SK-N-SH treated with all-trans-retinoic acid at 6 μM for 48 hours (cell line): ENCODE data around the gene MRPL34.

Source experiments
- ARNTL ChIP-seq: fragments of 450-650 bp; formaldehyde crosslinking; IDR thresholded peaks from 2 replicates; pipeline ENCODE4 v1.5.0; 2020; ENCODE audit warnings: low read depth, mild to moderate bottlenecking, moderate library complexity, borderline replicate concordance
- CREB5 ChIP-seq: fragments of 250-450 bp; sonication (Bioruptor Pico); IDR thresholded peaks from 2 replicates; pipeline ENCODE4 v1.5.1; 2020; ENCODE audit warnings: low read depth, mild to moderate bottlenecking, moderate library complexity
- CSDC2 ChIP-seq: fragments of 250-450 bp; sonication (Bioruptor Pico); IDR thresholded peaks from 2 replicates; pipeline ENCODE4 v1.5.0; 2020; ENCODE audit warnings: mild to moderate bottlenecking, moderate library complexity
- CSRNP3 ChIP-seq: fragments of 250-450 bp; sonication (Bioruptor Pico); IDR thresholded peaks from 2 replicates; pipeline ENCODE4 v1.5.1; 2021; ENCODE audit warnings: mild to moderate bottlenecking, moderate library complexity
- GLIS3 ChIP-seq: fragments of 250-450 bp; sonication (Bioruptor Pico); IDR thresholded peaks from 2 replicates; pipeline ENCODE4 v1.5.0; 2020; ENCODE audit warnings: mild to moderate bottlenecking, moderate library complexity
- PATZ1 ChIP-seq: fragments of 250-450 bp; sonication (Bioruptor Pico); IDR thresholded peaks from 2 replicates; pipeline ENCODE4 v1.8.0; 2020; ENCODE audit warnings: mild to moderate bottlenecking, moderate library complexity, borderline replicate concordance
- RARB ChIP-seq: fragments of 250-450 bp; sonication (Bioruptor Pico); IDR thresholded peaks from 2 replicates; pipeline ENCODE4 v1.8.0; 2021; ENCODE audit warnings: mild to moderate bottlenecking, moderate library complexity
- SNAI2 ChIP-seq: fragments of 250-450 bp; sonication (Bioruptor Pico); IDR thresholded peaks from 2 replicates; pipeline ENCODE4 v1.5.0; 2020; ENCODE audit warnings: mild to moderate bottlenecking, moderate library complexity
- TCF4 ChIP-seq: fragments of 250-450 bp; sonication (Bioruptor Pico); IDR thresholded peaks from 2 replicates; pipeline ENCODE4 v1.8.0; 2021; ENCODE audit warnings: mild to moderate bottlenecking, moderate library complexity, borderline replicate concordance
- TOX ChIP-seq: fragments of 250-450 bp; sonication (Bioruptor Pico); IDR thresholded peaks from 2 replicates; pipeline ENCODE4 v1.8.0; 2021; ENCODE audit warnings: mild to moderate bottlenecking, moderate library complexity, borderline replicate concordance
- ZC3H10 ChIP-seq: fragments of 250-450 bp; sonication (Bioruptor Pico); IDR thresholded peaks from 2 replicates; pipeline ENCODE4 v1.5.1; 2021; ENCODE audit warnings: mild to moderate bottlenecking, moderate library complexity
- ZFP3 ChIP-seq: fragments of 250-450 bp; sonication (Bioruptor Pico); IDR thresholded peaks from 2 replicates; pipeline ENCODE4 v1.5.0; 2020; ENCODE audit warnings: mild to moderate bottlenecking, moderate library complexity
- ZFP30 ChIP-seq: fragments of 450-650 bp; formaldehyde crosslinking; IDR thresholded peaks from 2 replicates; pipeline ENCODE4 v1.5.0; 2022; ENCODE audit warnings: mild to moderate bottlenecking, moderate library complexity

- TF ChIP-seq PATZ1 (CRISPR knock-in tag) (no peak), CSRNP3 (CRISPR knock-in tag) (no peak), ZFP30 (CRISPR knock-in tag) (no peak), RARB (CRISPR knock-in tag) (no peak), CREB5 (CRISPR knock-in tag) (no peak), ZFP3 (CRISPR knock-in tag) (no peak), ARNTL (no peak), TOX (CRISPR knock-in tag) (no peak), CSDC2 (CRISPR knock-in tag) (no peak), SNAI2 (CRISPR knock-in tag) (no peak), GLIS3 (CRISPR knock-in tag) (no peak), ZC3H10 (CRISPR knock-in tag) (no peak), TCF4 (CRISPR knock-in tag) (no peak)
Measured at GRCh38 chr19:17348700-17349099, 43.0 kb downstream of the MRPL34 start.
